Measurements from ENCODE around the gene TFEC. TPM values are rescaled to one million over a fixed set of nuclear protein-coding genes. Genes with fewer than 3 reads are reported as not detected.
"Not testable (repeated sequence)": the region's sequence is repeated elsewhere in the genome, so short reads cannot be mapped to it uniquely, and the experiment has no call there.

The TFEC gene
- total RNA-seq, 1 donor from 2014 or later = not detected

DNA sequence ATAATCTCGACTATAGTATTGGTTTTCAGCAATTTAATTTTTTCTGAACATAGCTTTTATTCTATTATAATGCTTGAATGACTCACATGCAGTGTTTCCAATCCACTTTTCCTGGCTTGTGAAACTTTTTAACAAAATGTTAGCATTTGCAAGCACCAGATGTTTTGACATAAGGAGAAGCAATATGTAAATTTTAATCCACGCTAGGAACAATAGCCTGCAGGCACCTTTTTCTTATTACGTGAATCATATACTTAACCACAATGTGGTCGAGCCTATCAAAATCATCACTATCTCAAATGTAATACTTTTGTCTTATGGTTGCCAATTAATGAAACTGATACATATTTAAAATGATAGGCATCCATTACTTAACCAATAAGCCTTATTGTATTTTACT lies 97.1 kb downstream of the TFEC start:
- no peak for TF ChIP-seq CTCF (IDR thresholded peaks at IDR 0.05; ENCODE audit: partially characterized antibody, unreplicated experiment)
- Mint-ChIP-seq H3K9me3 (ENCODE audit: unreplicated experiment) (no peaks in the 10 kb centered on the region), H3K27me3 (ENCODE audit: unreplicated experiment) (no peaks in the 10 kb centered on the region), H3K36me3 (ENCODE audit: unreplicated experiment) (no peaks in the 10 kb centered on the region), H3K27ac (ENCODE audit: unreplicated experiment) (no peak overlapping the region), H3K4me1 (ENCODE audit: low read depth, unreplicated experiment) (peaks cover 15% of the 10 kb centered on the region), H3K4me3 (ENCODE audit: unreplicated experiment) (no peak overlapping the region)
- DNase-seq = no peak

- Mint-ChIP-seq H3K4me3 (ENCODE audit: unreplicated experiment) (no peak overlapping the region), H3K27me3 (ENCODE audit: unreplicated experiment) (no peaks in the 10 kb centered on the region), H3K36me3 (ENCODE audit: unreplicated experiment) (no peaks in the 10 kb centered on the region), H3K27ac (ENCODE audit: unreplicated experiment) (peak overlapping the region; percentile 56), H3K9me3 (ENCODE audit: unreplicated experiment) (no peaks in the 10 kb centered on the region), H3K4me1 (ENCODE audit: low read depth, unreplicated experiment) (peaks cover 14% of the 10 kb centered on the region)
- TF ChIP-seq CTCF (IDR thresholded peaks at IDR 0.05; ENCODE audit: partially characterized antibody, unreplicated experiment) = no peak
- no peak for DNase-seq
These were observed 97.7 kb downstream of the TFEC start for GRCh38 chr7:115932880-115933279.

- H3K36me3 Mint-ChIP-seq (ENCODE audit: unreplicated experiment); H3K4me3 Mint-ChIP-seq (ENCODE audit: unreplicated experiment): not testable (repeated sequence)
- H3K4me1 Mint-ChIP-seq (ENCODE audit: low read depth, unreplicated experiment) = peaks cover 14% of the 10 kb centered on the region
These were observed 100.4 kb downstream of the TFEC start for GRCh38 chr7:115930184-115930583.

DNA sequence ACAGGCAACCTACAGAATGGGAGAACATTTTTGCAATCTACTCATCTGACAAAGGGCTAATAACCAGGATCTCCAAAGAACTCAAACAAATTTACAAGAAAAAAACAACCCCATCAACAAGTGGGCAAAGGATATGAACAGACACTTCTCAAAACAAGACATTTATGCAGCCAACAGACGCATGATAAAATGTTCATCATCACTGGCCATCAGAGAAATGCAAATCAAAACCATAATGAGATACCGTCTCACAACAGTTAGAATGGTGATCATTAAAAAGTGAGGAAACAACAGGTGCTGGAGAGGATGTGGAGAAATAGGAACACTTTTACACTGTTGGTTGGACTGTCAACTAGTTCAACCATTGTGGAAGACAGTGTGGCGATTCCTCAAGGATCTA lies 100.8 kb downstream of the TFEC start:
- H3K36me3 Mint-ChIP-seq (ENCODE audit: unreplicated experiment); H3K9me3 Mint-ChIP-seq (ENCODE audit: unreplicated experiment); DNase-seq; H3K27ac Mint-ChIP-seq (ENCODE audit: unreplicated experiment); H3K27me3 Mint-ChIP-seq (ENCODE audit: unreplicated experiment); H3K4me3 Mint-ChIP-seq (ENCODE audit: unreplicated experiment): not testable (repeated sequence)
- peaks cover 14% of the 10 kb centered on the region for H3K4me1 Mint-ChIP-seq (ENCODE audit: low read depth, unreplicated experiment)

More at GRCh38 chr7:115930184-115930583, 100.4 kb downstream of the TFEC start:
- not testable (repeated sequence) for H3K9me3 Mint-ChIP-seq (ENCODE audit: unreplicated experiment); H3K27ac Mint-ChIP-seq (ENCODE audit: unreplicated experiment); DNase-seq; H3K27me3 Mint-ChIP-seq (ENCODE audit: unreplicated experiment)

DNA sequence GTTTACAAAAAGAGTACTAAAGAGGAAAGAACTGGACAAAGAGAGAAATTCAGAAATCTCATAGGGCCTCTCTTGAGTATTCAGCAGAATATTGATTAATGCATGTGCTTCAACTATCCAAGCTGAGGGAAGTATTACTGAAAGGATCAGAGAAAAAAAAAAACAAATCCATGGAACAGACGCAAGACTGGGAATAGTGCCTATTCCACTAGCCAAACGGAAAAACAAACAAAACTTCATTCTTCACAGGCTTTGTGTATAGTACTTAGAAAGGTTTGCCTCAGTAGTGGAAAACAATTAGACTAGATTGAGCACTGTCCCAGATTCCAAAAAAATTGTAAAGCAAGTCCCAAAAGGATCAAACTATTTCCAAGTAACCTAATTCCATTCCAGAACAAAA lies 106.2 kb downstream of the TFEC start:
- Mint-ChIP-seq H3K4me3 (ENCODE audit: unreplicated experiment) (no peak overlapping the region), H3K9me3 (ENCODE audit: unreplicated experiment) (no peaks in the 10 kb centered on the region), H3K36me3 (ENCODE audit: unreplicated experiment) (no peaks in the 10 kb centered on the region), H3K27me3 (ENCODE audit: unreplicated experiment) (no peaks in the 10 kb centered on the region), H3K4me1 (ENCODE audit: low read depth, unreplicated experiment) (peaks cover 8% of the 10 kb centered on the region), H3K27ac (ENCODE audit: unreplicated experiment) (no peak overlapping the region)
- DNase-seq = no peak
- no peak for TF ChIP-seq CTCF (IDR thresholded peaks at IDR 0.05; ENCODE audit: partially characterized antibody, unreplicated experiment)

DNA sequence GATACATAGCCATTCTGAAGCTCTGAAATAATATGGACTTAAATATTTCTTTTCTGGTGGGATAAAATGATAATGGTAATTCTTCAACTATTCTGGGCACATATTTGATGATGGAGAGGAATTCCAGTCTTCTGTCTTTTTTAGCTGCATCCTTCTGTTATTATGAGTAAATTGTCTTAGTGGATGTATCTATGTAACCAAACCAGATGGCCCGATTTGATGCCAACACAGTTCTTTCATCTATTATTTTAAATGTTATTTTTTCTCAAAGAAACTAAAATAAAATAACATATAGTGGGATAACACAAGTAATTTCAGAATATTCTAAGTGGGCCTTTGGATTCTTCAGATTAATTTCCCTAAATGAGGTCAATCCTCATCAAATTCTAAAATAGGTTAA lies 110.2 kb downstream of the TFEC start:
- Mint-ChIP-seq H3K27ac (ENCODE audit: unreplicated experiment) (no peak overlapping the region), H3K9me3 (ENCODE audit: unreplicated experiment) (no peaks in the 10 kb centered on the region), H3K27me3 (ENCODE audit: unreplicated experiment) (no peaks in the 10 kb centered on the region), H3K36me3 (ENCODE audit: unreplicated experiment) (no peaks in the 10 kb centered on the region), H3K4me3 (ENCODE audit: unreplicated experiment) (no peak overlapping the region), H3K4me1 (ENCODE audit: low read depth, unreplicated experiment) (peaks cover 6% of the 10 kb centered on the region)
- DNase-seq = no peak
- no peak for TF ChIP-seq CTCF (IDR thresholded peaks at IDR 0.05; ENCODE audit: partially characterized antibody, unreplicated experiment)
